Right cardiac atrium (tissue), 5 donors: Measurements from ENCODE around the gene ODR4. TPM values are rescaled to one million over a fixed set of nuclear protein-coding genes. Genes with fewer than 3 reads are reported as not detected.
"Not testable (repeated sequence)": the region's sequence is repeated elsewhere in the genome, so short reads cannot be mapped to it uniquely, and the experiment has no call there.

Source experiments
- ATAC-seq, 2 donors: fragments of 200-7000 bp; cut with Tn5 transposase; one replicate each; pipeline versions ENCODE4 v1.8.0 to v1.9.1; 2020; ENCODE audit warnings: moderate library complexity in 2 of 2, mild to moderate bottlenecking in 1 of 2
- DNase-seq, 3 donors: peaks; one replicate each; pipeline ENCODE4 v3.0.0-alpha.2; 2020
- H3K27ac ChIP-seq: one replicate; pipeline ENCODE4 v1.5.1; 2013; ENCODE audit warnings: mild to moderate bottlenecking, low read length, control low read depth, moderate library complexity
- H3K27me3 ChIP-seq: one replicate; pipeline ENCODE4 v1.6.1; 2013; ENCODE audit not compliant: control insufficient read depth, insufficient read depth
- H3K4me1 ChIP-seq: one replicate; pipeline ENCODE4 v1.6.1; 2013; ENCODE audit warnings: low read length; ENCODE audit not compliant: control insufficient read depth, insufficient read depth
- H3K4me3 ChIP-seq: one replicate; pipeline ENCODE4 v1.5.1; 2013; ENCODE audit warnings: low read length, control low read depth
- H3K9me3 ChIP-seq: one replicate; pipeline ENCODE4 v1.6.1; 2013; ENCODE audit warnings: low read length; ENCODE audit not compliant: control insufficient read depth
- WGBS: extraction: QIAGEN DNeasy Blood & Tissue Kit; methylation state at CpG from one replicate; pipeline ENCODE4 v1.1.7; 2013; 5-methylcytosine and 5-hydroxymethylcytosine counted together
- intact Hi-C, 4 donors: fragments of 100-400 bp; cut with DNase I; formaldehyde crosslinking; loops; one replicate each; pipeline versions ENCODE4 v1.11.0 to v1.14.0; 2022 to 2023
- polyA plus RNA-seq: library from polyadenylated mRNA; stranded (reverse); fragments of 200-250 nt; gene quantifications from one replicate; pipeline ENCODE4 v1.2.3, GENCODE V29; 2013
- total RNA-seq, 4 donors: library from RNA; stranded (reverse); fragmentation: NEBNext Ultra II Directional; extraction: Animal tissue kit (Norgen Biotek cat#: 25700); gene quantifications; one replicate each; pipeline ENCODE4 v1.2.1, GENCODE V29; 2021
- donor health status: healthy with polysubstance abuse.
- donor health status: DM: no; HTN: yes; CAD: no.
- donor health status: DM: no; HTN: no; CAD: no.
- donor health status: DM: no; HTN: yes; CAD: no; lungs with severe emphysema.
- donor health status: DM: yes; HTN: yes; CAD: no.

Gene ODR4
- total and polyA plus RNA-seq, 5 donors: 9.9 to 18.9 (median 15.1) TPM

DNA sequence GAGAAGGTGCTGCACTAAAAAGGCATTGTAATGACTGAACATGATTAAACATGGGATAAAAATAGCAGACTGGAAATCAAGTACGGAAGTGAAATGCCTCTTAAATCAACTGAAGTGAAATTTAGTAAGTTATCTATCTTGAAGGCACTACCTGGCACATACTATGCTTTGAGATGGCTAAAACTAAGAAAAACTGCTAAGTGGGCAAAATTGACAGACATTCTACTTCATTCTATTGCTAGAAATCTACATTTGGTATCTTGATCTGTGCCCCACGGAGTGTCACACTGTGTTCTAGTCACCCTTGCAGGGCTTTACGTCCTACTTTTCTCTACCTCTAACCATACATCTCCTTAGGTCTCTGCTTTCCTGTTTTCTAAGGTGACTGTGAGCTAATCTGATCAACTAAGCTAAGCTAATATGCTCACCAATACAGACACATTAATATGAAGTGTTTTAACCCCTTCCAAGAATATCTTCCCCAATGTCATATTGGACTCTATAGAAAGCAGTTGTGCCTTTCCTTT lies 81.2 kb downstream of the ODR4 start:
- WGBS: 54% methylated on average over 3 of the region's 3 CpGs
- Histone ChIP-seq H3K27me3 (no peaks in the 10 kb centered on the region), H3K4me3 (no peak overlapping the region), H3K27ac (no peak overlapping the region), H3K4me1 (no peaks in the 10 kb centered on the region), H3K9me3 (no peaks in the 10 kb centered on the region)
- intact Hi-C loops: no loop called here
- no peak for DNase-seq
- no peak for ATAC-seq

DNA sequence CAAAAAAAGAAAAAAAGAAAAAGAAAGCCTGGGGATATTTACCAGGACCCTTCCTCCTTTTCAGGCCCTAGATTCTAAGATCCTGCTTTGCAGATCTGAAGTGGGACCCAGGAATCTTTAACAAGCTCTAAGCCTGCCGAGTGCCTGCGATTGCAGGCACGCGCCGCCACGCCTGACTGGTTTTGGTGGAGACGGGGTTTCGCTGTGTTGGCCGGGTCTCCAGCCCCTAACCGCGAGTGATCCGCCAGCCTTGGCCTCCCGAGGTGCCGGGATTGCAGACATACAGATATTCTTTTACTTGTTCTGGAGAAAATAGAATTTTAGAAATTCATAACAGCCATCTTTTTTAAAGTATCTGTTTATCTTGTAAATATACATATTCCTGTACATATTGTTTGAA lies 83.5 kb downstream of the ODR4 start:
- H3K27me3 ChIP-seq, ATAC-seq, intact Hi-C loops, H3K4me1 ChIP-seq, H3K27ac ChIP-seq, H3K9me3 ChIP-seq, DNase-seq, H3K4me3 ChIP-seq: not testable (repeated sequence)
- WGBS: 97% methylated on average over 14 of the region's 14 CpGs

DNA sequence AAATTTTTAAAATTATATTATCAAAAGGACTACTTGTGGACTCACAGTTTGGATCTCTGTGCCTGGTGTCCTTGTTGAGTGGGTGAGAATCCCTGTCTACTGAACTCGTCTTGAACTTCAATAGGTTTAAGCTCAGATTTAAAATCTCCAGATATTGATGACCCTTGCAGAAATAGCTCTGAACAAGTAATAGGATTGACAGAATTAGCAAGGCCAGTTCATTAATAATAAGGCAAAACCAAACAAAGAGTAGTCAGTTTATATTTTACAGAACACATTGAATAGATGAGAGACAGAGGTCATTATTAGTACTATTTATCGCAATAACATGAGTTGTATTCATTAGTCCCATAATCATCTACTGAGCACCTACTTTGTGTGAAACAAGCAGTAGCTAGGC lies 85.4 kb downstream of the ODR4 start, which contains the start of gene PDC:
Gene PDC (minus strand): TSS at position 101 of the 400 bp plus-strand sequence. CDS start 11,655 bp downstream, outside the sequence.
- H3K9me3 ChIP-seq: no peaks in the 10 kb centered on the region
- no peak within 1 kb of the TSS for H3K4me3 ChIP-seq
- ATAC-seq: no peak
- no peaks in the 10 kb centered on the region for H3K4me1 ChIP-seq
- DNase-seq: no peak
- intact Hi-C loops: no loop called here
- H3K27ac ChIP-seq: no peak within 1 kb of the TSS
- no peaks in the 10 kb centered on the region for H3K27me3 ChIP-seq
- 87% methylated on average over 2 of the region's 2 CpGs for whole genome bisulfite sequencing

DNA sequence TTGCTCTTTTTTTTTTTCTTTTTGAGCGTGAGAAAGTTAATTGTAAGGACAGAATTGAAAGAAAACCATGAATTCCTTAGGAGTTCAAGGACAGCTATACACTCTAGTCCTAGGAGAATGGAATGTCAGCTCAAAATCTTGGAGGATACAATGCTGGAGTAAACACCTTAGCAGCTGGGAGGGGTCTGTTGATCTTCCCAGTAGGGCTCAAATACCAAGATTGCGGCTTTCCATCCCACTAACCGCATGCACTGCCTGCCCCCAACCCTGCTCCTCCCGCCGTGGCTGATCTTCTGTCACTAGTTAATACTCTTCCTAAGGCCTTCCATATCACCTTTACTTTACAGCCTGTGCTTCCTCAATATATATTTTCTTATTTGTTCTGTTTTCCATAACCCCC lies 87.9 kb downstream of the ODR4 start:
- DNase-seq (no peak), ATAC-seq (no peak)
- H3K9me3 ChIP-seq: no peaks in the 10 kb centered on the region
- no peaks in the 10 kb centered on the region for H3K4me1 ChIP-seq
- H3K27ac ChIP-seq: no peak overlapping the region
- no peaks in the 10 kb centered on the region for H3K27me3 ChIP-seq
- intact Hi-C loops: no loop called here
- no peak overlapping the region for H3K4me3 ChIP-seq
- 69% methylated on average over 5 of the region's 5 CpGs for WGBS

DNA sequence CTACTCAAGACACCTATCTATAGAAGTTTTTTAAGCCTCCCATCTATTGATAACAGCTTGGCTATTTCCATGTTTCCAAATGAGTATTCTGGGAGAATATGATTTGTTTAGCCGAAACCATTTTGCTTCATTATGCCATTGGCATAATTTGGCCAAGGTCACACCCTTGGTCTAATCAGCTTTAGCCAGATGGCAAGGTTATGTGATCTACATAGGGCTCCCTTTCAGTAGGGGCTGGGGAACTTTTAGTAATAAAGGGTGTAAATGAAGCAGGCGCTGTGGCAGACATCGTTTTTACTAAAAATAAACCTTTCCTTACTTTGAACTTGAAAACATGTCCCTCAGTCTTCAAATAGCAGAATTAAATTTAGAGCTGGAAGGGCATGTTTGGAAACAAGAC lies 88.3 kb downstream of the ODR4 start:
- Histone ChIP-seq H3K27ac (no peak overlapping the region), H3K4me3 (no peak overlapping the region), H3K9me3 (no peaks in the 10 kb centered on the region), H3K4me1 (no peaks in the 10 kb centered on the region), H3K27me3 (no peaks in the 10 kb centered on the region)
- intact Hi-C loops: no loop called here
- no peak for DNase-seq
- no peak for ATAC-seq
- WGBS: 83% methylated on average over 3 of the region's 3 CpGs

DNA sequence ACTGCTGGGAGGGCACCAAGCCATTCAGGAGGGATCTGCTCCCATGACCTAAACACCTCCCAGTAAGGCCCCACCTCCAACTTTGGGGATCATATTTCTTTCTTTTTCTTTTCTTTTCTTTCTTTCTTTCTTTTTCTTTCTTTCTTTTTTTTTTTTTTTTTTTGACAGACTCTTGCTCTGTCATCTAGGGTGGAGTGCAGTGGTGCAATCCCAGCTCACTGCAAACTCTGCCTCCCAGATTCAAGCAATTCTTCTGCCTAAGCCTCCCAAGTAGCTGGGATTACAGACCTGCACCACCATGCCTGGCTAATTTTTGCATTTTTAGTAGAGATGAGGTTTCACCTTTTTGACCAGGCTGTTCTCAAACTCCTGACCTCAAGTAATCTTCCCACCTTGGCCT lies 89.9 kb downstream of the ODR4 start:
- H3K27ac ChIP-seq, H3K9me3 ChIP-seq, ATAC-seq, H3K27me3 ChIP-seq, DNase-seq, H3K4me1 ChIP-seq, H3K4me3 ChIP-seq, intact Hi-C loops: not testable (repeated sequence)

DNA sequence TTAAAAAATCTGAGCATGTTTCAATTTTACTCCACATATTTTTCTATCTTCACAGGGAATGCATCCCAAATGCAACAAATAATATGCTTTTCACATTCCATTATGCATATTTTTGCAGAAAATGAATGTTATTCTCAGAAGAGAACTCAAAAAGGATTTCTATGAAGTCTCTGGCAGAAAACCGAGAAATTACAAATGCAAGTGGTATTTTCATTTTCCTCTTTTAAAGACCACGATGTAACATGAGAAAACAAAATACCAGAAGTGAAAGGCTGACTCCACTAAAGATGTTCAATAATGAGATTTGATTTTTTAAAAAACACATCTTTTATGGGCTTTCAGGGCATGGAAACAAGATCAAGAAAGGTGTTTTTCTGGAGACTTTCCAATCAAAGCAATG lies 90.3 kb downstream of the ODR4 start:
- DNase-seq (no peak), ATAC-seq (no peak)
- Histone ChIP-seq H3K4me1 (no peaks in the 10 kb centered on the region), H3K4me3 (no peak overlapping the region), H3K27ac (no peak overlapping the region), H3K9me3 (no peaks in the 10 kb centered on the region), H3K27me3 (no peaks in the 10 kb centered on the region)
- 69% methylated on average over 2 of the region's 2 CpGs for WGBS
- intact Hi-C loops: no loop called here

Other genes starting within 250 kb of the ODR4 start
- gene PRG4, start 79.6 kb upstream of the ODR4 start, total RNA-seq: 1 to 10 TPM in 3 of 4 donors, under 1 TPM in 1; 0.23 to 7.4 (median 4.4) TPM
- 0.05 TPM for gene PRG4, start 79.6 kb upstream of the ODR4 start, polyA plus RNA-seq
- 10 to 100 TPM; 44.7 to 63.6 (median 53.3) TPM for gene TPR, start 585 bp upstream of the ODR4 start, total RNA-seq
- gene TPR, start 585 bp upstream of the ODR4 start, polyA plus RNA-seq: 17.8 TPM
- gene PDC, start 85.3 kb downstream of the ODR4 start, total RNA-seq: not detected
- gene PDC, start 85.3 kb downstream of the ODR4 start, polyA plus RNA-seq: not detected